Adipose tissue (tissue), 3 donors: Measurements from ENCODE around the gene IMPACT. TPM values are rescaled to one million over a fixed set of nuclear protein-coding genes. Genes with fewer than 3 reads are reported as not detected.

ENCODE experiments used
- H3K27ac ChIP-seq: one replicate; pipeline ENCODE4 v1.5.1; 2013; ENCODE audit warnings: low read depth, low read length
- WGBS, 3 donors: extraction: QIAGEN DNeasy Blood & Tissue Kit; methylation state at CpG; one replicate each; pipeline ENCODE4 v1.1.7; 2013; 5-methylcytosine and 5-hydroxymethylcytosine counted together
- polyA plus RNA-seq, 3 donors: library from polyadenylated mRNA; stranded (reverse); fragments of 200-250 nt; gene quantifications; one replicate each; pipeline ENCODE4 v1.2.3, GENCODE V29; 2013
- donor health status: healthy with polysubstance abuse.
- donor health status: Bipolar disorder and iron deficiency.
- donor health status: healthy.

Gene IMPACT
- polyA plus RNA-seq, 3 donors: 6.7 to 29.0 (median 10.7) TPM

GRCh38 chr18:24465486-24465885, 39.0 kb downstream of the IMPACT start:
- no peak overlapping the region for H3K27ac ChIP-seq
- 55 to 84% (median 65%) methylated on average over 7 of the region's 7 CpGs for WGBS, 3 donors

GRCh38 chr18:24466771-24467170, 40.3 kb downstream of the IMPACT start:
- WGBS, 3 donors: 51 to 70% (median 62%) methylated on average over 2 of the region's 2 CpGs
- no peak overlapping the region for H3K27ac ChIP-seq

GRCh38 chr18:24470022-24470618, 43.6 kb downstream of the IMPACT start:
- WGBS, 3 donors: 76 to 83% (median 78%) methylated on average over 3 of the region's 3 CpGs
- no peak overlapping the region for H3K27ac ChIP-seq

GRCh38 chr18:24470805-24471204, 44.3 kb downstream of the IMPACT start:
- 86 to 91% (median 90%) methylated on average over 7 of the region's 7 CpGs for WGBS, 3 donors
- no peak overlapping the region for H3K27ac ChIP-seq

- no peak overlapping the region for H3K27ac ChIP-seq
- WGBS, 3 donors: 86 to 97% (median 89%) methylated on average over 5 of the region's 5 CpGs
Measured at GRCh38 chr18:24472591-24472990, 46.1 kb downstream of the IMPACT start.

- 68 to 77% (median 73%) methylated on average over 2 of the region's 2 CpGs for WGBS, 3 donors
- no peak overlapping the region for H3K27ac ChIP-seq
Measured at GRCh38 chr18:24474406-24474805, 47.9 kb downstream of the IMPACT start.

- H3K27ac ChIP-seq: no peak overlapping the region
- 66 to 91% (median 73%) methylated on average over 6 of the region's 6 CpGs for WGBS, 3 donors
Measured at GRCh38 chr18:24475926-24476589, 49.6 kb downstream of the IMPACT start.

- H3K27ac ChIP-seq: no peak overlapping the region
- WGBS, 3 donors: 81 to 85% (median 85%) methylated on average over 7 of the region's 7 CpGs
Measured at GRCh38 chr18:24479371-24479770, 52.9 kb downstream of the IMPACT start.

- 93 to 98% (median 94%) methylated on average over 5 of the region's 5 CpGs for WGBS, 3 donors
- no peak overlapping the region for H3K27ac ChIP-seq
Measured at GRCh38 chr18:24482821-24483220, 56.4 kb downstream of the IMPACT start.

- H3K27ac ChIP-seq: no peak overlapping the region
- 66 to 86% (median 83%) methylated on average over 3 of the region's 3 CpGs for WGBS, 3 donors
Measured at GRCh38 chr18:24485681-24486080, 59.2 kb downstream of the IMPACT start.

GRCh38 chr18:24486684-24487083, 60.2 kb downstream of the IMPACT start:
- no peak overlapping the region for H3K27ac ChIP-seq
- 43 to 54% (median 52%) methylated on average over 9 of the region's 9 CpGs for WGBS, 3 donors

- no peak overlapping the region for H3K27ac ChIP-seq
- WGBS, 3 donors: 40 to 47% (median 43%) methylated on average over 7 of the region's 7 CpGs
Measured at GRCh38 chr18:24488824-24489493, 62.5 kb downstream of the IMPACT start.

GRCh38 chr18:24490539-24490938, 64.1 kb downstream of the IMPACT start:
- 42 to 47% (median 44%) methylated on average over 4 of the region's 4 CpGs for WGBS, 3 donors
- H3K27ac ChIP-seq: no peak overlapping the region

GRCh38 chr18:24491927-24492834, 65.7 kb downstream of the IMPACT start:
- 76 to 81% (median 81%) methylated on average over 21 of the region's 21 CpGs for WGBS, 3 donors
- no peak overlapping the region for H3K27ac ChIP-seq

- H3K27ac ChIP-seq: no peak overlapping the region
- WGBS, 3 donors: 88 to 97% (median 88%) methylated on average over 2 of the region's 2 CpGs
Measured at GRCh38 chr18:24494586-24494985, 68.1 kb downstream of the IMPACT start.

- no peak overlapping the region for H3K27ac ChIP-seq
- WGBS, 3 donors: 57 to 75% (median 62%) methylated on average over 1 of the region's 1 CpG
Measured at GRCh38 chr18:24497031-24497754, 70.7 kb downstream of the IMPACT start.

- WGBS, 3 donors: 63 to 77% (median 65%) methylated on average over 5 of the region's 5 CpGs
- no peak overlapping the region for H3K27ac ChIP-seq
Measured at GRCh38 chr18:24499814-24500213, 73.3 kb downstream of the IMPACT start.

- no peak overlapping the region for H3K27ac ChIP-seq
- 80 to 87% (median 83%) methylated on average over 2 of the region's 2 CpGs for WGBS, 3 donors
Measured at GRCh38 chr18:24500217-24500616, 73.7 kb downstream of the IMPACT start.
